Stomach (tissue), 4 donors: ENCODE data around the gene WWC2.

Source experiments
- CTCF ChIP-seq, 7 experiments: fragments of 450-650 bp in 4 of 7; fragments of 200-600 bp in 3 of 7; sonication (generic) in 3 of 7; IDR thresholded peaks; one replicate each; pipeline ENCODE4 v1.5.1; 2016 to 2019; ENCODE audit warnings: antibody characterized with exemption in 7 of 7, control low read depth in 2 of 7, mild to moderate bottlenecking in 1 of 7
- EP300 ChIP-seq: sonication (generic); formaldehyde crosslinking; IDR thresholded peaks from one replicate; pipeline ENCODE4 v1.6.1; 2017; ENCODE audit warnings: antibody characterized with exemption
- POLR2A ChIP-seq, 4 donors: fragments of 450-650 bp; IDR thresholded peaks; one replicate each; pipeline ENCODE4 v1.6.1; 2016; ENCODE audit warnings: antibody characterized with exemption in 4 of 4, control low read depth in 2 of 4, mild to moderate bottlenecking in 1 of 4, moderate library complexity in 1 of 4
- POLR2AphosphoS5 ChIP-seq, 3 donors: sonication (generic); formaldehyde crosslinking; IDR thresholded peaks; one replicate each; pipeline ENCODE4 v1.6.1; 2016; ENCODE audit warnings: antibody characterized with exemption in 3 of 3

DNA sequence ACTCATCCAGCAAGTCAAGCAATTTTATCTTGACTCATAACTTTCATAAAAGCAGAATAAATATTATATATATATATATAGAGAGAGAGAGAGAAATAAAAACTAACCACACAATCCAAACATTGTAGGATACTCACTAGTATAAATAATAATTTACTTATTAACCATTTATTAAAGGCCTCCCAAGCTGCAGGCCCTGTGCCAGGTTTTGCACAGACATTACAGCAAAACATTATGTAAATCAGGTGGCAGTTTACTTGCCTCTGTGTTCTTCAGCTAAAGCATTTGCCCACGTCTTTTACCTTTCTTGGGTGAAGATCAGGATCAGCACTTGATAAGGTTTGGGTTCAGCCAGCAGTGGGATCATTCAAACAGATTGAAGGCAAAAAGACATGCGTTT lies 145.4 kb downstream of the WWC2 start:
- TF ChIP-seq CTCF (IDR thresholded peaks at IDR 0.05) (no peak), POLR2A (IDR thresholded peaks at IDR 0.05) (no peak), POLR2AphosphoS5 (IDR thresholded peaks at IDR 0.05) (no peak), EP300 (no peak)
